ENCODE measurements around the gene ARL8B. TPM values are rescaled to one million over a fixed set of nuclear protein-coding genes. Genes with fewer than 3 reads are reported as not detected.
A peak's percentile ranks its signal among the peaks of the same experiment; 100 is the strongest.

ARL8B gene
- total and polyA plus RNA-seq, 9 of the 15 experiments (the other 6 are each of a cell fraction or from before 2014, with no cell fraction given) = 28.5 to 99.4 (median 77.2) TPM

GRCh38 chr3:5197470-5198312, 75.6 kb downstream of the ARL8B start (continued):
- TF ChIP-seq ZBTB9 (CRISPR knock-in tag; IDR thresholded peaks at IDR 0.05) = peak; percentile 79
- no peak for TF ChIP-seq ZNF408 (CRISPR knock-in tag; IDR thresholded peaks at IDR 0.05; ENCODE audit: low read depth)
- TF ChIP-seq ZNF707 (CRISPR knock-in tag; conservative IDR thresholded peaks at IDR 0.05) = no peak
- no peak for TF ChIP-seq PRPF4 (IDR thresholded peaks at IDR 0.05; ENCODE audit: insufficient read depth, low read depth, low read length, poor library complexity, severe bottlenecking)
- no peak for TF ChIP-seq ZNF77 (CRISPR knock-in tag; IDR thresholded peaks at IDR 0.05)
- TF ChIP-seq SP1 (CRISPR knock-in tag; IDR thresholded peaks at IDR 0.05) = no peak
- no peak; the same call in 1 of the 2 replicates for TF ChIP-seq KLF13 (tag; IDR thresholded peaks at IDR 0.05; ENCODE audit: borderline replicate concordance, low read depth)
- TF ChIP-seq ZNF41 (CRISPR knock-in tag; conservative IDR thresholded peaks at IDR 0.05) = peak; percentile 32; the same call in 1 of the 2 replicates
- peak; percentile 86 to 96; a peak in 3 of 4 replicates for TF ChIP-seq ZNF318 (IDR thresholded peaks at IDR 0.05; ENCODE audit: borderline replicate concordance in 1 of 2, low read depth in 1 of 2)
- TF ChIP-seq ZBTB2 (IDR thresholded peaks at IDR 0.05) = no peak
- TF ChIP-seq FOXP1 (CRISPR knock-in tag; IDR thresholded peaks at IDR 0.05) = no peak
- peak; percentile 50 for TF ChIP-seq ZNF121 (CRISPR knock-in tag; conservative IDR thresholded peaks at IDR 0.05)
- TF ChIP-seq HMG20B (CRISPR knock-in tag; IDR thresholded peaks at IDR 0.05) = no peak
- no peak for TF ChIP-seq ZNF445 (CRISPR knock-in tag; IDR thresholded peaks at IDR 0.05; ENCODE audit: low read depth)
- TF ChIP-seq ZFP36 (IDR thresholded peaks at IDR 0.05; ENCODE audit: low read depth, low read length, partially characterized antibody) = no peak

All from K562 (cell line).